Ishikawa (cell line): Measurements from ENCODE around the gene MGAT2.

Experiments
- CEBPB ChIP-seq: IDR thresholded peaks from 2 replicates; pipeline ENCODE4 v1.6.1; 2012
- FOXM1 ChIP-seq: IDR thresholded peaks from 2 replicates; pipeline ENCODE4 v1.6.1; 2012; ENCODE audit warnings: low read depth, borderline replicate concordance
- MAX ChIP-seq: IDR thresholded peaks from 2 replicates; pipeline ENCODE4 v1.6.1; 2012
- NFIC ChIP-seq: IDR thresholded peaks from 2 replicates; pipeline ENCODE4 v1.6.1; 2012
- REST ChIP-seq: IDR thresholded peaks from 2 replicates; pipeline ENCODE4 v1.6.1; 2012; ENCODE audit warnings: low read depth, mild to moderate bottlenecking
- TAF1 ChIP-seq: IDR thresholded peaks from 2 replicates; pipeline ENCODE4 v1.6.1; 2012; ENCODE audit warnings: low read depth, mild to moderate bottlenecking
- TCF12 ChIP-seq: IDR thresholded peaks from 2 replicates; pipeline ENCODE4 v1.6.1; 2012; ENCODE audit warnings: low read depth
- ZBTB7A ChIP-seq: IDR thresholded peaks from 2 replicates; pipeline ENCODE4 v1.6.1; 2012; ENCODE audit warnings: low read depth
- TF ChIP-seq, protein P1 (sequence below): IDR thresholded peaks from 2 replicates; pipeline ENCODE4 v1.6.1; 2012

GRCh38 chr14:49582113-49582977 lies 38.3 kb upstream of the MGAT2 start:
- TF ChIP-seq ZBTB7A (no peak), FOXM1 (no peak), MAX (no peak), TAF1 (no peak), REST (no peak), NFIC (no peak), TCF12 (no peak), CEBPB (no peak)
- TF ChIP-seq, protein P1, sequence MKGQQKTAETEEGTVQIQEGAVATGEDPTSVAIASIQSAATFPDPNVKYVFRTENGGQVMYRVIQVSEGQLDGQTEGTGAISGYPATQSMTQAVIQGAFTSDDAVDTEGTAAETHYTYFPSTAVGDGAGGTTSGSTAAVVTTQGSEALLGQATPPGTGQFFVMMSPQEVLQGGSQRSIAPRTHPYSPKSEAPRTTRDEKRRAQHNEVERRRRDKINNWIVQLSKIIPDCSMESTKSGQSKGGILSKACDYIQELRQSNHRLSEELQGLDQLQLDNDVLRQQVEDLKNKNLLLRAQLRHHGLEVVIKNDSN = no peak
